K562 (cell line): ENCODE results near the gene LCE1E. TPM values are rescaled to one million over a fixed set of nuclear protein-coding genes. Genes with fewer than 3 reads are reported as not detected.

Source experiments
- ATAC-seq: fragments of 200-7000 bp; cut with Tn5 transposase; 3 replicates; pipeline ENCODE4 v1.9.1; 2020; ENCODE audit warnings: moderate library complexity
- BruUV-seq: library from RNA; stranded (reverse); fragments of 400-500 nt; replicated peaks from 2 replicates; lab custom pipeline; 2021; lab: Mats Ljungman, UMichigan
- CTCF ChIA-PET: fragments of 300-600 bp; formaldehyde crosslinking; extraction: SDS; loops from one replicate; lab custom pipeline; 2021; ENCODE audit warnings: low intra/inter-chr PET ratio; lab: Yijun Ruan, JAX
- POLR2A ChIA-PET: fragments of 300-600, 350-650 bp; sonication (Branson Sonifier 250); formaldehyde crosslinking; extraction: SDS; loops from one replicate; lab custom pipeline; 2021; ENCODE audit warnings: antibody characterized with exemption, inconsistent platforms; lab: Yijun Ruan, JAX
- DNase-seq, 4 experiments: peaks; one replicate each; pipeline versions ENCODE4 v3.0.0 to v3.0.0-alpha.2; 2011 to 2018; ENCODE audit warnings: low spot score in 3 of 4, mixed read lengths in 3 of 4; ENCODE audit errors: extremely low read depth in 1 of 4
- FAIRE-seq: peaks from 2 replicates; lab custom pipeline; 2011; peaks lifted over from hg19 to GRCh38; lab: Jason Lieb, UNC
- H2AFZ ChIP-seq: 2 replicates; pipeline ENCODE4 v1.6.0; 2011; ENCODE audit warnings: low read depth, low read length, control low read depth, inconsistent platforms
- H3K27ac ChIP-seq: fragments of 200-600 bp; 3 replicates; pipeline ENCODE4 v1.8.0; 2011; ENCODE audit warnings: low read depth, mild to moderate bottlenecking, control low read depth, inconsistent platforms, low read length, moderate library complexity, mixed read lengths; ENCODE audit errors: extremely low read depth
- H3K27me3 ChIP-seq, 2 experiments: fragments of 300-600 bp in 1 of 2; 2 replicates in 1 of 2; 3 replicates in 1 of 2; pipeline versions ENCODE4 v1.6.0 to v1.8.0; 2011; ENCODE audit warnings: inconsistent platforms in 2 of 2, low read length in 2 of 2, mild to moderate bottlenecking in 1 of 2, mixed read lengths in 1 of 2, moderate library complexity in 1 of 2; ENCODE audit not compliant: control insufficient read depth in 2 of 2, insufficient read depth in 2 of 2
- H3K36me3 ChIP-seq: fragments of 300-600 bp; 3 replicates; pipeline ENCODE4 v1.8.0; 2011; ENCODE audit warnings: mild to moderate bottlenecking, low read length, inconsistent platforms; ENCODE audit not compliant: control insufficient read depth, insufficient read depth
- H3K4me1 ChIP-seq, 2 experiments: fragments of 200-600 bp in 1 of 2; replicated peaks in 1 of 2; 2 replicates in 1 of 2; 3 replicates in 1 of 2; pipeline versions ENCODE4 v1.5.1 to v1.8.0; 2011; ENCODE audit warnings: inconsistent platforms in 2 of 2, low read length in 2 of 2, mild to moderate bottlenecking in 1 of 2, mixed read lengths in 1 of 2, moderate library complexity in 1 of 2; ENCODE audit not compliant: control insufficient read depth in 2 of 2, insufficient read depth in 2 of 2
- H3K4me2 ChIP-seq: 2 replicates; pipeline ENCODE4 v1.6.1; 2011; ENCODE audit warnings: low read length, control low read depth, inconsistent platforms, mixed read lengths; ENCODE audit not compliant: insufficient read depth
- H3K4me3 ChIP-seq: fragments of 200-600 bp; sonication (generic), shearing (Covaris generic); 2 replicates; pipeline ENCODE4 v1.5.1; 2016; ENCODE audit warnings: control low read depth, inconsistent platforms
- H3K79me2 ChIP-seq: fragments of 200-600 bp; 3 replicates; pipeline ENCODE4 v1.8.0; 2011; ENCODE audit warnings: low read length, inconsistent platforms; ENCODE audit not compliant: control insufficient read depth, insufficient read depth
- H3K9ac ChIP-seq, 2 experiments: 2 replicates each; pipeline versions ENCODE4 v1.6.0 to v1.6.1; 2011; ENCODE audit warnings: low read depth in 2 of 2, low read length in 2 of 2, control low read depth in 1 of 2, inconsistent platforms in 1 of 2, mild to moderate bottlenecking in 1 of 2, mixed read lengths in 1 of 2; ENCODE audit not compliant: insufficient read depth in 1 of 2
- H3K9me1 ChIP-seq: one replicate; pipeline ENCODE4 v1.6.0; 2011; ENCODE audit warnings: inconsistent platforms, mild to moderate bottlenecking, low read length, moderate library complexity; ENCODE audit not compliant: control insufficient read depth, insufficient read depth
- H3K9me3 ChIP-seq: replicated peaks from 2 replicates; pipeline ENCODE4 v1.5.1; 2011; ENCODE audit warnings: low read depth, low read length, inconsistent platforms; ENCODE audit not compliant: control insufficient read depth, insufficient read depth
- H4K20me1 ChIP-seq: replicated peaks from 2 replicates; pipeline ENCODE4 v1.6.1; 2011; ENCODE audit warnings: low read length, inconsistent platforms, mixed read lengths; ENCODE audit not compliant: control insufficient read depth, insufficient read depth
- BACH1 ChIP-seq: fragments of 200-800 bp; sonication (Bioruptor generic); IDR thresholded peaks from 2 replicates; pipeline ENCODE4 v1.6.1; 2016; ENCODE audit warnings: missing genetic modification characterization, missing compliant biosample characterization
- GATA2 ChIP-seq: sonication (generic); formaldehyde crosslinking; IDR thresholded peaks from 2 replicates; pipeline ENCODE4 v1.4.0; 2020; ENCODE audit warnings: mild to moderate bottlenecking, missing genetic modification reagents
- ID3 ChIP-seq, 2 experiments: fragments of 250-450 bp in 1 of 2; fragments of 450-650 bp in 1 of 2; sonication (Bioruptor Pico) in 1 of 2; IDR thresholded peaks; 2 replicates each; pipeline versions ENCODE4 v1.6.1 to v1.8.0; 2016 to 2021; ENCODE audit warnings: mild to moderate bottlenecking in 2 of 2, moderate library complexity in 2 of 2, missing compliant biosample characterization in 1 of 2, missing genetic modification characterization in 1 of 2
- JUN ChIP-seq, 2 experiments: sonication (generic) in 1 of 2; formaldehyde crosslinking in 1 of 2; IDR thresholded peaks; 2 replicates each; pipeline versions ENCODE4 v1.6.1 to v1.8.0; 2012 to 2022; ENCODE audit warnings: borderline replicate concordance in 2 of 2, mild to moderate bottlenecking in 2 of 2, improper control_type of control experiment in 1 of 2, low read depth in 1 of 2, low read length in 1 of 2, missing genetic modification reagents in 1 of 2
- KAT7 ChIP-seq: sonication (generic); formaldehyde crosslinking; IDR thresholded peaks from 2 replicates; pipeline ENCODE4 v1.8.0; 2022; ENCODE audit warnings: missing genetic modification reagents, mild to moderate bottlenecking, borderline replicate concordance
- LARP7 ChIP-seq: fragments of 450-650 bp; IDR thresholded peaks from 2 replicates; pipeline ENCODE4 v1.6.1; 2016
- PHTF2 ChIP-seq: fragments of 250-450 bp; sonication (Bioruptor Pico); IDR thresholded peaks from 2 replicates; pipeline ENCODE4 v1.5.0; 2021; ENCODE audit warnings: mild to moderate bottlenecking
- PTTG1 ChIP-seq: fragments of 450-650 bp; IDR thresholded peaks from 2 replicates; pipeline ENCODE4 v1.6.1; 2016; ENCODE audit warnings: low read depth, mild to moderate bottlenecking, missing genetic modification characterization, missing compliant biosample characterization
- RBM15 ChIP-seq: fragments of 200-400 bp; formaldehyde crosslinking; IDR thresholded peaks from 2 replicates; pipeline ENCODE4 v1.6.1; 2018; ENCODE audit warnings: mild to moderate bottlenecking, low read length, moderate library complexity; ENCODE audit not compliant: insufficient read depth
- WHSC1 ChIP-seq: IDR thresholded peaks from one replicate; pipeline ENCODE4 v1.6.1; 2012; ENCODE audit warnings: low read length, control low read depth, inconsistent platforms
- ZBTB7A ChIP-seq: IDR thresholded peaks from 2 replicates; pipeline ENCODE4 v1.6.1; 2011; ENCODE audit warnings: low read depth, mild to moderate bottlenecking, low read length, moderate library complexity, borderline replicate concordance; ENCODE audit not compliant: control insufficient read depth
- ZNF23 ChIP-seq: fragments of 250-450 bp; sonication (Bioruptor Pico); IDR thresholded peaks from 2 replicates; pipeline ENCODE4 v1.4.0; 2020; ENCODE audit warnings: mild to moderate bottlenecking
- WGBS: fragments of 100-300 bp; shearing (Covaris generic); methylation state at CpG from one replicate; pipeline ENCODE4 v1.1.6; 2016; ENCODE audit warnings: low coverage, mixed read lengths; ENCODE audit not compliant: insufficient coverage; ENCODE audit errors: missing lambda C conversion rate; 5-methylcytosine and 5-hydroxymethylcytosine counted together
- in situ Hi-C: fragments of 300-500 bp; cut with MboI; formaldehyde crosslinking; loops from 4 replicates; pipeline ENCODE4 v1.15.0; 2018; ENCODE audit warnings: inconsistent platforms, mixed read lengths
- intact Hi-C: fragments of 100-400 bp; cut with micrococcal nuclease; formaldehyde crosslinking; loops from 2 replicates; pipeline ENCODE4 v1.14.2; 2022
- polyA plus RNA-seq, 8 experiments: library from polyadenylated mRNA; depleted of rRNA in 4 of 8; stranded (reverse) in 5 of 8; unstranded in 3 of 8; fragments of >200 nt; fragmentation: Nextera tagmentation in 2 of 8; fragmentation: Illumina TruSeq in 1 of 8; extraction: Ambion mirVana in 2 of 8; extraction: Trizol in 1 of 8; gene quantifications; 2 replicates each; pipeline versions ENCODE4 v1.2.1 to v1.2.3, GENCODE V29; 2011 to 2014; ENCODE audit warnings: inconsistent platforms in 1 of 8, missing spikeins in 1 of 8
- total RNA-seq, 7 experiments: library from RNA; depleted of rRNA in 6 of 7; stranded (reverse); fragments of >200 nt in 6 of 7; fragmentation: Illumina TruSeq in 2 of 7; extraction: Trizol in 2 of 7; gene quantifications; 2 replicates each; pipeline versions ENCODE4 v1.2.1 to v1.2.3, GENCODE V29; 2011 to 2021; ENCODE audit warnings: low replicate concordance in 1 of 7

LCE1E gene
- total and polyA plus RNA-seq, 9 of the 15 experiments (the other 6 are each of a cell fraction or from before 2014, with no cell fraction given), result not detected

DNA sequence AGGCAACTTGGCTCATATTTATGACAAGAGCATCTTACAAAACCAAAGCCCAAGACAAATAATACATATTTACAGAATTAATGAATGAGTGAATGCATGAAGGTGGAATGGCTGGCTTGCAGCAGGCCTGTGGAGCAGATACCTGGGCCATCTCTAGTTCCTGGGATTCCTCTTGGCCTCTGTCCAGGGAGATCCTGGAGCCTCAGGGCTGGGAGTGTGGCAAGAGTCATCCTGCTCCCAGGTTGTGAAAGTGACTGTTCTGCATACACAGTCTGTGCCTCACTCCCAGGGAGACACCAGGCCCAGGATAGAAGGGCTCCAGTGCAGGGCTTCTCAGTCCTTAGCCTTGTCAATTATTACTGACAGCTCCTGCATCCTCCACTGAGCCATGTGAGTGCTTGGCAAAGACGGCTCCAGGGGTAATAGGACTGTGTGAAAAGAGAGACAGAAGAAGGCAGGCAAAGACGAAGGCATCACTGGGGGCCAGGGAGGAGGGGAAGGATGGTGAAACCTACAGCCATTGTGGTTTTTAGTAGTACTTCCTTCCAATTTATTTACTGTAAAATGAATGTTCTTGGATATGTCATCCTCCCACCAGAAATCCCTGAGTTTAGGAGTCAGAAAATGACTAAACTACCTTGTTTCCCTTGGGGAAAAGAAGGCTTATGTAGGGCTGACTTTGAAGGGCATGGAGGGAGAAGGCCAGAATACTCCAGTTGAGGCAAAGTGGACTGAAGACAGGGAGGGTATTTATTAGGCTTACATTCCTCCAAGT, 42.5 kb upstream of the LCE1E start:
- H3K27ac ChIP-seq, result no peak overlapping the region
- H3K4me1 ChIP-seq, result no peaks in the 10 kb centered on the region
- no peak overlapping the region for H3K4me2 ChIP-seq
- H3K4me3 ChIP-seq, result no peak overlapping the region
- H3K79me2 ChIP-seq, result no peaks in the 10 kb centered on the region
- no peak for DNase-seq
- 0% methylated on average over 2 of the region's 2 CpGs for WGBS
- H3K9me1 ChIP-seq, result no peaks in the 10 kb centered on the region
- in situ Hi-C loops (no loop called here), intact Hi-C loops (loop anchor here (10.0 kb wide), 1 partner anchor 89 kb away; no protein-coding TSS in a partner anchor)
- no peaks in the 10 kb centered on the region for H3K36me3 ChIP-seq
- no peak overlapping the region for H3K9ac ChIP-seq
- FAIRE-seq, result no peak
- no peak for ATAC-seq
- H3K27me3 ChIP-seq, result no peaks in the 10 kb centered on the region
- ChIA-PET CTCF (no interaction called here), POLR2A (no interaction called here)
- no peaks in the 10 kb centered on the region for H3K9me3 ChIP-seq
- H2AFZ ChIP-seq, result no peak overlapping the region
- BruUV-seq, result no TSS peak
- no peaks in the 10 kb centered on the region for H4K20me1 ChIP-seq
- TF ChIP-seq ID3 (CRISPR knock-in tag; IDR thresholded peaks at IDR 0.05) (no peak), ID3 (tag; IDR thresholded peaks at IDR 0.05) (no peak), LARP7 (no peak), WHSC1 (no peak), PTTG1 (tag) (no peak), ZBTB7A (no peak), ZNF23 (CRISPR knock-in tag) (no peak), RBM15 (no peak), BACH1 (no peak), GATA2 (CRISPR knock-in tag) (no peak), KAT7 (CRISPR knock-in tag) (no peak), PHTF2 (no peak), JUN (IDR thresholded peaks at IDR 0.05; ENCODE audit: borderline replicate concordance, low read depth, low read length) (no peak), JUN (CRISPR knock-in tag; IDR thresholded peaks at IDR 0.05; ENCODE audit: borderline replicate concordance) (no peak)
